GM12875 (cell line): Measurements from ENCODE around the gene TBXAS1.

Experiments used
- H3K4me3 ChIP-seq: one replicate; pipeline ENCODE4 v1.5.1; 2011; ENCODE audit warnings: low read depth, low read length, control low read depth
- TF ChIP-seq, protein P1 (sequence below): IDR thresholded peaks from 2 replicates; pipeline ENCODE4 v1.5.1; 2011; ENCODE audit warnings: low read depth, mild to moderate bottlenecking, control low read depth, inconsistent platforms, low read length, moderate library complexity, borderline replicate concordance; ENCODE audit not compliant: insufficient read depth

The TBXAS1 gene

DNA sequence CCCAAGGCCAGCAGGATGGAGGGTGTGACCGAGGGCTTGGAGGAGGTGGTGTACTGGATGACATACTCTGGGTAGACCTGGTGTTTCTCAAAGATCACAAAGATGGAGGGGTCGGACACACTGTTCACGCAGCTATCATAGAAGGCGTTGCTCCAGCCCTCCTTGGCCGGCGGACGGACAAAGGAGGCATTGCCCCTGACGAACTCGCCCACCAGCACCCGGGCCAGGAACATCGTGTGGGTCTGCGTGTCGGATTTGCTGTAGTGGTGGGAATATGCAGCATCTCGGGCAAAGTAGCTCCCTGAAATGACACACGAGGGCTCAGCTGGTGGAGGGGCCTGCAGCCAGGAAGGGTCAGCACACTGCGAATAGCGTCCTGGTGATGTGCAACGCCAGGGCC lies 195.5 kb downstream of the TBXAS1 start:
- H3K4me3 ChIP-seq = no peak overlapping the region
- TF ChIP-seq, protein P1, sequence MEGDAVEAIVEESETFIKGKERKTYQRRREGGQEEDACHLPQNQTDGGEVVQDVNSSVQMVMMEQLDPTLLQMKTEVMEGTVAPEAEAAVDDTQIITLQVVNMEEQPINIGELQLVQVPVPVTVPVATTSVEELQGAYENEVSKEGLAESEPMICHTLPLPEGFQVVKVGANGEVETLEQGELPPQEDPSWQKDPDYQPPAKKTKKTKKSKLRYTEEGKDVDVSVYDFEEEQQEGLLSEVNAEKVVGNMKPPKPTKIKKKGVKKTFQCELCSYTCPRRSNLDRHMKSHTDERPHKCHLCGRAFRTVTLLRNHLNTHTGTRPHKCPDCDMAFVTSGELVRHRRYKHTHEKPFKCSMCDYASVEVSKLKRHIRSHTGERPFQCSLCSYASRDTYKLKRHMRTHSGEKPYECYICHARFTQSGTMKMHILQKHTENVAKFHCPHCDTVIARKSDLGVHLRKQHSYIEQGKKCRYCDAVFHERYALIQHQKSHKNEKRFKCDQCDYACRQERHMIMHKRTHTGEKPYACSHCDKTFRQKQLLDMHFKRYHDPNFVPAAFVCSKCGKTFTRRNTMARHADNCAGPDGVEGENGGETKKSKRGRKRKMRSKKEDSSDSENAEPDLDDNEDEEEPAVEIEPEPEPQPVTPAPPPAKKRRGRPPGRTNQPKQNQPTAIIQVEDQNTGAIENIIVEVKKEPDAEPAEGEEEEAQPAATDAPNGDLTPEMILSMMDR = no peak

DNA sequence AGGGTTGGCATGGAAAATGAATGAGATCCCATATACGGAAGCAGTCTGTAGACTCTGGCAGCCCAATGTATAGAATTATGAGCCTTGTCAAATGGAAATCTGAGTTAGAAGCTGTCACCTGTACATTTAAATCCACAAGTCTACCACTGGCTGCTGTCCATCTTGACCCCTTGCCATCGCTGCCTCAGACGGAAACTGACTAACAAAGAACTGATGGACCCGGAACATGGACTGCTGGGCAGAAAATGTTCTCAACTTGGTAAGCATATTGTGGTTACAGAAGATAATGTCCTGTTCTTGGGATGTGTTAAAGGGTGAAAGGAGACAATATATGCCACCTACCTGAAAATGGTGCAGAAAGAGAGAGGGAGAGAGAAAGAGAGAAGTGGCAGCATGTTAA lies 196.2 kb downstream of the TBXAS1 start:
- TF ChIP-seq, protein P1 = no peak
- H3K4me3 ChIP-seq = no peak overlapping the region

DNA sequence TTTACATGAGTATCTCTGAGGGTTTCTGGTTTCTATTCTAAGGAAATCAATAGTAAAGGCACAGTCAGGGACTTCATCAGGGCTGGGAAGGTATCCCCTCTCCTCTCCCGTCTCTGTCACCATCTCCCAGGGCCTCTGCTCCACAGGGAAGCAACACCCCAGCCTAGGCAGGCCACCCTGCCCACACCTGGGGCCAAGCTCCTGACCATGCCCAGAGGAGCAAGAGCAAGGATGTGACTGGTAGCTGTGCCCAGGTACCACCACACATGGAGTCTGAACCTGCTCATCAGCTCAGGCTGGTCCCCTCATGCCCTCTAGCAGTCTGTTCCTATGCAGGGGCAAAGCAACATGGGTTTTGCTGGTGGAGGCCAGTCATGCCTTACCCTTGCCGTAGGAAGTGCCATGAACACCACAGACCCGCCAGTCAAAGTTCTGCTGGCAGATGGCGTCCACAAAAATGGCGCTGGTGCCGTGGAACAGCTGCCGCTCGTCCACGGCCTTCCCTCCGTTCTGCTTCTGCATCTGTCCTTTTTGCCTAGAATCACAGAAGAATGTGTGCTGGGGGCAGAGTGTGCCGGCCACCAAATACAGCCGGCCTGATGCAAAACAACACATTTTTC lies 196.9 kb downstream of the TBXAS1 start:
- no peak overlapping the region for H3K4me3 ChIP-seq
- TF ChIP-seq, protein P1 = no peak

DNA sequence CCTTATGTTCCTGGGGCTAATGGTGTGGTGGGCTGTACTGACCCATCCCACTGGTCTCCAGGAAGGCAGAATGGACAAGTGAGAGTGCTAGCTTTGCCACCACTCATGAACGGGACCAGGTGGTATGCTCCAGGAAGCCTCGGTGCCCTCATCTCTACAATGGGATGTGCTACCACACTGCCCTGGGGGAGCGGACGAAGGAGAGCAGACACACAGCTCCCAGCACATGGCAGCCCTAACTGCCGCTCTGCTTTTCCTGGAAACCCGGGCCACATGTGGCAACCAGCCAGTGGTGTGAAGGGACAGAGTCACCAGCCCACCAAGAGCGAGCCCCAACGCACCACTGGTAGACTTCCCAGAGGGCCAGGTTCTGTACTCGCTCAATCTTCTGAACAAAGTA lies 197.9 kb downstream of the TBXAS1 start:
- TF ChIP-seq, protein P1 = no peak
- no peak overlapping the region for H3K4me3 ChIP-seq

DNA sequence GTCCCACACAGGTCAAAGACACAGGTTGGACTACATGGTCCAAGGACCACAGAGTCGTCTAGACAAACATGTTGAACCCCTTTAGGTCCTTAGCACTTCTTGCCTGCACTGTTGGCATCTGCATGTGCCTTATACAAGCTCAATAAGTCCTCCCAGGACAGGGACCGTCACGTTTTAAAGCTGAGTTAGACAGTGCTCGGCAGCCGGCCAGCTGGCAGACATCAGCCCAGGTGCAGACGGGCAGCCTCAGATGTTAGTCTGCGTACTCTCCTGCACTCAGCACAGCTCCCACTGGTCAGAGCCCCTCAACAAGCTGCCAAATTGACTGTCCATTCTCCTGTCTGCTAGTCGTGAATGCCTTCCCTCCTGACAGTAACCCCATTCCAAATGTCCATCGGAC lies 198.8 kb downstream of the TBXAS1 start:
- TF ChIP-seq, protein P1 = no peak
- H3K4me3 ChIP-seq = no peak overlapping the region

DNA sequence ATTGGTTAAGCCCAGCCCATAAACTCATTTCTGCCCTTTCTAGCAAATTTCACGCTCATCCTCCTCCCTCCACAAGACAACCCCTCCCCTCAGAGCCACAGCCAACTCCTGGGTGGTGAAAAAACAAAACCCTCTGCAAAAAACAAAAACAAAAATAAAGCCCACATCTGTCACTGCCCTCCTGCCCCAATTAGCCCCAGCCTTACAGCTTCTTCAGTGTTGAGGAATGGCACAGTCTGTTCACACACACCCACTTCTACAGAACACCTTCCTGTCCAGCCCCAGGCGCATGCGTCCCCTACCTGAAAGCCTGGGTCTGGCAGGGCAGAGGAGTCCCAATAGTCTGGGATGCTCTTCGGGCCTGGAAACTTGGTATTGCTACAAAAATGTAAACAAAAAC lies 199.2 kb downstream of the TBXAS1 start:
- TF ChIP-seq, protein P1 = no peak
- no peak overlapping the region for H3K4me3 ChIP-seq

DNA sequence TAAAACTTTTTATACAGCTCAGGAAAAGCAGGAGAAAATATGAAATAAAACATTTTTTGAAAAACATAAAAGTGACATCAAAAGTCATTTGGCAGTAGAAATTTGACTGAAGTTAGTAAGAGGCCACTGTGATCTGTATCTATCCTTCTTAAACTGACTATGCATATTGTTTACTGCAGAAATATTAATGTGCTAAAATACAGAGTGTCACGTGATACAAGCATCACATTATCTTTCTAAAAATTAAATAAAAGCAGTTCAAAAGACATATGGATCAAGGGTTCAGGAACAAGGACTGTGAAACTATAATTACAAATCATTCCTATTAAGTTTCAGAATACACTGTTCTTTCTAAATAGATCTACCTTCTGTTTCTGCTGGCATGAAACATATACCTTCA lies 200.0 kb downstream of the TBXAS1 start:
- TF ChIP-seq, protein P1 = no peak
- no peak overlapping the region for H3K4me3 ChIP-seq
